Cardiac fibroblast (primary cell): ENCODE results near the gene UGT1A5.
A peak's percentile ranks its signal among the peaks of the same experiment; 100 is the strongest.

Source experiments
- DNase-seq, 2 donors: peaks; one replicate each; pipeline versions ENCODE4 v3.0.0 to v3.0.0-alpha.2; 2010; ENCODE audit warnings: low read depth in 2 of 2
- H3K4me3 ChIP-seq, 2 donors: replicated peaks in 1 of 2; 1 replicate in 1 of 2; 2 replicates in 1 of 2; pipeline ENCODE4 v1.5.1; 2011; ENCODE audit warnings: low read depth in 2 of 2, low read length in 2 of 2, mild to moderate bottlenecking in 2 of 2, moderate library complexity in 1 of 2
- TF ChIP-seq, protein P1 (sequence below): IDR thresholded peaks from one replicate; pipeline ENCODE4 v1.5.1; 2011; ENCODE audit warnings: low read depth, mild to moderate bottlenecking, low read length, inconsistent platforms

Gene UGT1A5

DNA sequence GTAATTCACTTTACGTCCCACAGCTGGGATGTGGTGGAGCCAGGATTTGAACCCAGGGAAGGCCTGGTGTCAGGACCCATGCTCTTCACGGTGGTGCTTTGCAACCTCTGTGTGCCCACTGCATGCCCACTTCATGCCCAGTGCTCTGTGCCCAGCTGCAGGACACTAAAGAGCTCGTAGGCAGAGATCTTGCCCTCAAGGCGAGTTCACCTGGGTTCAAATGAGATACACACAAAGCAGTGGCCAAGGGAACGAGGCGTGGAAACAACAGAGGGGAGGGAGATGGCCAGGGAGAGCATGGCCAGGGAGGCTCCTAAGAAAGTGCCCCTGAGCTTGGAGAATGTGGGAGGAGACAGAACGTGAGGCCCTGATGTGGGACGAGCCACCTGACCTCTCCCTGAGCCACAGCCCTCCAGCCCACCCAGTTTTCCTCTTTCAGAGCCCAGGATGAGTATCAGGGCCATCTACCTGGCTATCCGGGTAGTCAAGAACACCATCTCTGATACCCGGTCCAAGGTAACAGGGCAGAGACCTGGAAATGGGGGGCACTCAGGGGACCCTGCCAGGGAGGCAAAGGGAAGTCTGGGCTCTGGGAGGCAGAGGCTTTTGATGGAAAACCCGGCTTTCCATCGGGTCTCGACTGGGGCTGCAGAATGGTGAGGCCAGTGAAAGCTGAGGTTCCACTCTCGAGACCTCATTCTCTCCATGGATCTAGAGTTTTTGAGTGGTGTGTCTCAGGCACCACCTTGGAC is 85.8 kb downstream of the UGT1A5 start:
- TF ChIP-seq, protein P1, sequence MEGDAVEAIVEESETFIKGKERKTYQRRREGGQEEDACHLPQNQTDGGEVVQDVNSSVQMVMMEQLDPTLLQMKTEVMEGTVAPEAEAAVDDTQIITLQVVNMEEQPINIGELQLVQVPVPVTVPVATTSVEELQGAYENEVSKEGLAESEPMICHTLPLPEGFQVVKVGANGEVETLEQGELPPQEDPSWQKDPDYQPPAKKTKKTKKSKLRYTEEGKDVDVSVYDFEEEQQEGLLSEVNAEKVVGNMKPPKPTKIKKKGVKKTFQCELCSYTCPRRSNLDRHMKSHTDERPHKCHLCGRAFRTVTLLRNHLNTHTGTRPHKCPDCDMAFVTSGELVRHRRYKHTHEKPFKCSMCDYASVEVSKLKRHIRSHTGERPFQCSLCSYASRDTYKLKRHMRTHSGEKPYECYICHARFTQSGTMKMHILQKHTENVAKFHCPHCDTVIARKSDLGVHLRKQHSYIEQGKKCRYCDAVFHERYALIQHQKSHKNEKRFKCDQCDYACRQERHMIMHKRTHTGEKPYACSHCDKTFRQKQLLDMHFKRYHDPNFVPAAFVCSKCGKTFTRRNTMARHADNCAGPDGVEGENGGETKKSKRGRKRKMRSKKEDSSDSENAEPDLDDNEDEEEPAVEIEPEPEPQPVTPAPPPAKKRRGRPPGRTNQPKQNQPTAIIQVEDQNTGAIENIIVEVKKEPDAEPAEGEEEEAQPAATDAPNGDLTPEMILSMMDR: no peak
- H3K4me3 ChIP-seq: no peak overlapping the region
- DNase-seq: no peak

DNA sequence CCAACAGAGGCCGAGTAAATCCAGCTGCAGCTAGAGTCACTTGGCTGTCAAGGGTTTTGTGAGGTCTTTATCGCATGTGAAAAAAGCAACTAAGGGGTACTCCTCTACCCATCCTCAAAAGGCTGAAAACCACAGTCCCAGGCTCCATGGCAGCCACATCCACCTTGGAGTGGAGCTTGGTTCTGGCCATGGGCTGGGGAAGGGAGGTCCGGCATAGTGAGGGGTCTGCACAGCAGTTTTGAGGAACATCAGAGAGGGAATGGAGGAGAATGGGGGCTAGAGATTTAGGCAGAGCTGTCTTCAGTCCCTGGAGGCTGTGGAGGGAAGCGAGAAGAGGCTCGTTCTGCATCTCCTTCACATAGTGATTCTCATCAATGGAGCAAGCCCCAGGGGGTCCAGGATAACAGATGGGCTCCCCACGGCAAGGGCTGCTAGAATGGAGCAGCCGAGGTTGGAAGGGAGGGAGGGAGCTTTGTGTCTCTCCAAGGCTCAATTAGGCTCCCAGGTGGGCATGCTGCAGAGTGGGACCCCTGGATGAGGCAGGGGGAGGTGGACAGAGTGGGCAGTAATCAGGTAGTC is 86.5 kb downstream of the UGT1A5 start:
- TF ChIP-seq, protein P1: no peak
- no peak overlapping the region for H3K4me3 ChIP-seq
- no peak for DNase-seq

DNA sequence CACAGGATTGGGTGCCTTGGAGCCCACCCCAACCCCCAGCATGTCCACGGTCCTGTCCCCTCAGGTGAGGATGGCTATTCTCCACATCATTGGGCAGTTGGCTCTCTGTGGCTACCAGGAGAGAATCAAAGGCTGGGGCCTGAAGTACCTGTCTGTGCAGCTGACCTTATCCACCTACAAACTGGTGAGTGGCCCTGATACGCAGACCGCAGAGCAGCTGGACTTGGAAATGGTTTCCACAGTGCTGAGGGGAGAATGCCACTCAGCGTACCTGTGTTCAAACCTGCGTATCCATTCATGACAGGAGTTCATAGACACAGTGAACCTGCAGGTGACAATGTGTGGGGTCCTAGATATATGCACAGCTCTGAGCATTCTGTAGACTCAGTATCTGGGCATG is 87.0 kb downstream of the UGT1A5 start:
- H3K4me3 ChIP-seq: no peak overlapping the region
- no peak for DNase-seq

DNA sequence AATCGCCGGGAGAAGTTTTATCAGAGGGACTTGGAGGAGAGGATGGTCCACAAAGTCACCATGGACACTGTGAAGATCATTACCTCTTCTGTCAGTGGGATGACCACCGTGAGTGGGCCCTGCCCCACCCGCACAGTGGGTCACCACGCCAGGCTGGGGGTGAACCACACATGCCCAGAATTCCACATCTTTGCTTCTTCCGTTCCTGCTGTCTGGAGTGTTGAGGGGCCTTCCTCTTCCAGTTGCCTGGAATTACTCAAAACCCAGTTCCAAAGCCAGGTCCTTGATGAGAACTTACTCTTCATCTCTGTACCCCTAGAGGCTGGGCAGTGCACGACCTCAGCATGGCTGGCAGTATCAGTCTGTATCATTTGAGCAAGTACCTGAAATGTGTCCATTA is 87.5 kb downstream of the UGT1A5 start:
- TF ChIP-seq, protein P1: no peak
- DNase-seq: no peak
- no peak overlapping the region for H3K4me3 ChIP-seq

More for the DNA sequence above, 87.0 kb downstream of the UGT1A5 start:
- TF ChIP-seq, protein P1: no peak

DNA sequence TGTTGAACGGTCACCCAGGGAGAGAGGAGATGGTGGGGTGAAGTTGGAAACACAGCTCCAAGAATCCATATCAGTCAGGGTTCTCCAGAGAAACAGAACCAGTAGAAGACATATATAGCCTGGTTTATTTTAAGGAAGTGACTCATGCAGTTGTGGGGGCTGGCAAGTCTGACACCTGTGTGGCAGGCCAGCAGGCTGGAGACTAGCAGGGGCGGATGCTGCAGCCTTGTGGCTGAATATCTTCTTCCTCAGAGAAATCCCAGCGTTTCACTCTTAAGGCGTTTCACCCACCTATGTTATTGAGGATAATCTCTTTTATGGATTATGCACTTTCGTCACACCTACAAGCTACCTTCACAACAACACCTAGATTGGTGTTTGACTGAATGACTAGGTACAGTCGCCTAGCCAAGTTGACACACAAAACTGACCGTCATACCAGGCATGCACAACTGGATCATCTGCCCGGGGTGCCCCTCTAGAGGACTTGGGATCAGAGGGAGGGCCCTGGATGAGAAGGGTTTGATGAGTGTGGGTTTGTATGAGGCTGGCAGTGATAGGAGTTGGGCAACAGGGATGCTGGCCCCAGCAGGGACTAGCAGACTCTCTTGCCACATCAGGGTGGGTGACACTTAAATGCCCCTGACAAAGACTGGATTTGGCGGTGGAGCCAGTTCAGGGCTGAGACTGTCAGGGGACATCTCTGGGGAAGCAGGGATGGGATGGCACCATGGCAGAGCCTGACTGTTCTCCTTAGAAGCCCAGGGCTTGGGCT is 88.8 kb downstream of the UGT1A5 start:
- TF ChIP-seq, protein P1: no peak
- peak; percentile 10 to 14 for DNase-seq
- no peak overlapping the region for H3K4me3 ChIP-seq

DNA sequence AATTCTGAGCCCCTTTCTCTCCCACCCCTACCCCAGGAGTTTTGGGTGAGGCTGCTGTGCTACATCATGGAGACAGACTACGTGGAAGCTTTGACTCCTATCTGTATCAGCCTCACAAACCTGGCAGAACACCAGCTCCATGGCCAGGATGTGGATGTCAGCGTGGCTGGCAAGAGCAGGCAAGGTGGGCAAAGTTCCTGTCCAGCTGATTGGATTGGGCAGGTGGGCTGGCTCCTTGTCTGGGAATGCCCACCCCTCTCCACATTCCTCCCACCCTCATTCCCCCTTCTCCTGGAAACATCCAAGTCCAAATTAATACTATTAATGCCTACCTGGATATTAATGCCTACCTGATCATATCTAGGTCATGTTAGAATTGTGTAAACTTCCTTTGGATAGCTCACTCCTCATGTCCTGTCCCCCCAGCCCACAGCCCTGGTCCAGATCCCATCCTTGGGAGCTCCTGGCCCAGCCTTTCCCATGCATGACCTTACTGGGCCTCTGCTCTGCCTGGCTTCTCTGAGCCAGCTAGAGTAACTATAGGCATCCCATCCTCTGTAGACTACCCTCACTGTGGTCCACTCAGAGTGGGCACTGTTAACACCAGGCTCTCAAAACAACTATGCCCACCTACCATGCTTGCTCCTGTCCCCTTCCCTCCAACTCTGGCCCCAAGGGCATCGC is 89.6 kb downstream of the UGT1A5 start:
- H3K4me3 ChIP-seq: no peak overlapping the region
- DNase-seq: no peak
- TF ChIP-seq, protein P1: no peak
